Measurements from ENCODE around the gene MYL6B.
"Not testable (repeated sequence)": the region's sequence is repeated elsewhere in the genome, so short reads cannot be mapped to it uniquely, and the experiment has no call there.

Gene MYL6B

GRCh38 chr12:56153678-56154065, 1.3 kb downstream of the MYL6B start:
- DNase-seq (ENCODE audit: low read depth), result no peak

GRCh38 chr12:56154246-56154771, 1.9 kb downstream of the MYL6B start:
- no peak for DNase-seq (ENCODE audit: low read depth)

GRCh38 chr12:56154818-56155217, 2.4 kb downstream of the MYL6B start:
- no peak for DNase-seq (ENCODE audit: low read depth)

DNA sequence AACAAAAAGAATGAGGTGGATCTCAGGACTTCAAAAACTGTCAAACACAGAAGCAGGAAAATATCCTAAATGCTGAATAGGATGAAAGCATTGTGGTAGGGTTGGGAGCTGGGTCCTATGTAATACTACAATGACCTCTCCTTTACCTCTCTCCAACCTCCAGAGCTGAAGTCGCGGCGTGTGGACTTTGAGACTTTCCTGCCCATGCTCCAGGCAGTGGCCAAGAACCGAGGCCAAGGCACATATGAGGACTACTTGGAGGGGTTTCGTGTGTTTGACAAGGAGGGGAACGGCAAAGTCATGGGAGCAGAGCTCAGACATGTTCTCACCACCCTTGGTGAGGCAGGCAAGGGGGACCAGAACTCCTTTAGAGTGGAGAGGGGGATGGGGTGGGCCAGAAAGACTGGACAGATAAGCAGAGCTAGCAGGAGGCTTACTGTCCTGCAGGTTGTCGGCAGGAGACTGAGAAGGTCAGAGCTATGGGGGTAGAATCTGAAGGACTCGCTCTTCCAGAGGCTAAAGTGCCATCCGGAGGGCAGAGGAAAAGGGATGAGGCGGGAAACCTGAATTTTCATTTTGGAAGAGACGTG, 3.0 kb downstream of the MYL6B start:
- DNase-seq (ENCODE audit: low read depth), result no peak

- DNase-seq (ENCODE audit: low read depth), result not testable (repeated sequence)
Measured at GRCh38 chr12:56156464-56157200, 4.2 kb downstream of the MYL6B start.

GRCh38 chr12:56157201-56158028, 5.0 kb downstream of the MYL6B start:
- peak; percentile 59 for DNase-seq (ENCODE audit: low read depth)

- DNase-seq (ENCODE audit: low read depth), result peak; percentile 97
Measured at GRCh38 chr12:56158029-56158925, 5.9 kb downstream of the MYL6B start, which contains the start of gene MYL6. Gene MYL6, plus strand, starts transcription at chr12:56158359. Its CDS starts 43 bp downstream, at chr12:56158402.

- DNase-seq (ENCODE audit: low read depth), result peak; percentile 48
Measured at GRCh38 chr12:56158926-56159461, 6.6 kb downstream of the MYL6B start.

GRCh38 chr12:56159482-56160192, 7.2 kb downstream of the MYL6B start:
- no peak for DNase-seq (ENCODE audit: low read depth)

GRCh38 chr12:56160193-56160763, 7.9 kb downstream of the MYL6B start:
- no peak for DNase-seq (ENCODE audit: low read depth)

DNA sequence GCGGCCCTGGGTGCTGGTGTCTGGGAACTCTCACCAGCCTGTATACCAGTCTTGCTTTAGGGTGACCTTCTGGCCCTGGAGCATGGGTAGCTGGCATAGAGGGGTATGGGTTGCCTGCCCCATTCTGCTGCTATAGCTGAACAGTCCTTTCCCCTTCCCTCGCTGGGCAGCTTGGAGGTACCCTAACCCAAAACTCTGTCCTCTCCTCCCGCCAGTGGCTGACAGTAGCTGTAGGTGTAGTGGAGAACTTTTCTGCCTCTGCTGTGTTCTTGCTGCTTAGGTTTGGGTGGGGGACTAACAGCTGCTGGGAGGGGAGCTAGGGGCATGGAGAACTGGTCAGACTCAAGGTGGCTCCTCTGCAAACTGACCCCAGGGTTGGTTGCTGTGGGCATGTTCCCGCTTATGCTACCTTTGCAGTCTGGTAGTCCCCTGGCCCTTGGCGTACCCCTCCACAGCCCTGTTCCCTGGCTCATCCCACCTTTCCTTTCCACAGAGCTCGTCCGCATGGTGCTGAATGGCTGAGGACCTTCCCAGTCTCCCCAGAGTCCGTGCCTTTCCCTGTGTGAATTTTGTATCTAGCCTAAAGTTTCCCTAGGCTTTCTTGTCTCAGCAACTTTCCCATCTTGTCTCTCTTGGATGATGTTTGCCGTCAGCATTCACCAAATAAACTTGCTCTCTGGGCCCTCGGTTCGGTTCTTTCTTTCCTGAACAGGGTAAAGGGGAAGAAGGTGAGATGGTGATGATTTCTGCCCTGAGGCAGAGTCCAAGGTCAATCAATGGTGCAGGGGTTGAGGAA, 8.7 kb downstream of the MYL6B start:
- DNase-seq (ENCODE audit: low read depth), result no peak

DNA sequence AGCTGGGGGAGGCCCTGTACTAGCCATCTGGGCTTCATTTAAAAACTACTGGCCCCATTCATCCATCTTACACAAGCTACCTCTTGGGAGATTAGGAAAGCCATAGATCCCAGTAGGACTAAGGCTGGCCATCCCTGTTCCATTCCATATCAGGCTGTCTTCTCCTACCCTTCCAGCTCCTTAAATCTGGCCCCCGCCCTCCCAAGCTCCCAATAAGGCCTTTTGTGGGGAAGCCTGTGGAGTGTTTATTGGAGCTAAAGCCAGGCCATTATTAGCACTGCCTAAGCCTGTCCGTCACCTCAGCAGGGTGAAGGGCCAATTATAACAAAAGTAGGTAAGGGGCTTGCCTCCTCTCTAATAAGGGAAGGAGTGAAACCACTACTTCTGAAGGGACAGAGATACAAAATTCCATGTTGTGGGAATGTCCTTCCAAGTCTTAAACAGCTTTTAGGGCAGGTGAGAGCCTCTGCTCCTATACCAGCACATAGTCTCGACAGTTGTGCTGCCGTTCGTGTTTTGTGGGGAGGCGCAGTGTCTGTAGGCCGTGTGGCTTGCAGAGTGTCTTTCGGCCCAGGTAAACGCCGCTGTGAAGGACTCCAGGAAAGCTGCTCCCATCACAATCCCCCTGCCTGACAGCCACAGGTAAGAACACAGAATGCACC, 9.4 kb downstream of the MYL6B start:
- no peak for DNase-seq (ENCODE audit: low read depth)

GRCh38 chr12:56162468-56163290, 10.3 kb downstream of the MYL6B start:
- DNase-seq (ENCODE audit: low read depth), result no peak

- no peak for DNase-seq (ENCODE audit: low read depth)
Measured at GRCh38 chr12:56163533-56164344, 11.4 kb downstream of the MYL6B start.

DNA sequence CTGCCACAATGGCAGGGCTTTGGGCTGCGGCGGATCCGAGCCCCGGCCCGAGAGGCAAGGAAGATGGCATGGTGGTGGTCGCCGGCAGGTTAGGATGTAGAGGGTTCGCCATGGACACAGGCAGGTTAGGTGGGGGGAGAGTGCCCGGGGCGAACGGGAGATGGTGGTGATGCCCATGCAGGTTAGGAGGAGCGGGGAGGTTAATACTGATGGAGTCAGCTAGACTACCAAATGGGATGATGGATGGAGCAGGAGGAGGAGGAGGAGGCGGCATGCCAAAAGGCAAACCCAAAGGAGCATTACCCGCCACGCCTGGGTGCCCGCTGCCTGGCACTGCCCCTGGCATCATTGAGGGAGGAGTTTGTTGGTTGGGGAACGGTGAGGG, 11.9 kb downstream of the MYL6B start:
- no peak for DNase-seq (ENCODE audit: low read depth)

- no peak for DNase-seq (ENCODE audit: low read depth)
Measured at GRCh38 chr12:56165369-56165768, 13.0 kb downstream of the MYL6B start.

GRCh38 chr12:56169229-56169759, 16.9 kb downstream of the MYL6B start:
- no peak for DNase-seq (ENCODE audit: low read depth)

Measured in stromal cell of bone marrow (primary cell).